ENCODE measurements around the gene CCDC28B.

Gene CCDC28B

GRCh38 chr1:32223683-32224082 lies 23.3 kb downstream of the CCDC28B start:
- no peak for DNase-seq

- no peak for DNase-seq
Measured at GRCh38 chr1:32224285-32224684, 23.9 kb downstream of the CCDC28B start.

- no peak for DNase-seq
Measured at GRCh38 chr1:32228771-32229170, 28.4 kb downstream of the CCDC28B start.

- DNase-seq, result no peak
Measured at GRCh38 chr1:32231843-32232432, 31.5 kb downstream of the CCDC28B start.

- DNase-seq, result no peak
Measured at GRCh38 chr1:32232558-32233304, 32.3 kb downstream of the CCDC28B start.

- no peak for DNase-seq
Measured at GRCh38 chr1:32234792-32235191, 34.4 kb downstream of the CCDC28B start.

- no peak for DNase-seq
Measured at GRCh38 chr1:32239337-32239736, 38.9 kb downstream of the CCDC28B start.

GRCh38 chr1:32239790-32240139 lies 39.4 kb downstream of the CCDC28B start:
- DNase-seq, result no peak

- peak; percentile 48 for DNase-seq
Measured at GRCh38 chr1:32240140-32240951, 40.0 kb downstream of the CCDC28B start.

GRCh38 chr1:32241001-32241763 lies 40.8 kb downstream of the CCDC28B start:
- DNase-seq, result peak; percentile 29

- no peak for DNase-seq
Measured at GRCh38 chr1:32242341-32242851, 42.0 kb downstream of the CCDC28B start.

GRCh38 chr1:32246888-32247273 lies 46.5 kb downstream of the CCDC28B start, which contains the start of gene FAM167B:
Gene FAM167B, plus strand, starts transcription at chr1:32247222. Its CDS starts 200 bp downstream, at chr1:32247422.
- DNase-seq, result no peak

- no peak for DNase-seq
Measured at GRCh38 chr1:32247452-32247851, 47.1 kb downstream of the CCDC28B start.

GRCh38 chr1:32247983-32248889 lies 47.8 kb downstream of the CCDC28B start:
- DNase-seq, result peak; percentile 93

- DNase-seq, result peak; percentile 93
Measured at GRCh38 chr1:32249831-32250525, 49.6 kb downstream of the CCDC28B start.

GRCh38 chr1:32250893-32251716 lies 50.7 kb downstream of the CCDC28B start, which contains the start of gene LCK:
Gene LCK, plus strand, starts transcription at chr1:32251265. Its CDS starts 23,065 bp downstream, at chr1:32274330.
- peak; percentile 84 for DNase-seq
